ENCODE data around the gene MSMB. TPM values are rescaled to one million over a fixed set of nuclear protein-coding genes. Genes with fewer than 3 reads are reported as not detected.

Gene MSMB
- total and polyA plus RNA-seq, 2 of the 4 experiments (the other 2 are of a cell fraction) = not detected

GRCh38 chr10:46053534-46054434, 7.7 kb upstream of the MSMB start:
- H3K23ac ChIP-seq (ENCODE audit: low read depth, low read length) = no peak overlapping the region
- no peaks in the 10 kb centered on the region for H3K9me1 ChIP-seq (ENCODE audit: insufficient read depth, low read length)
- no peaks in the 10 kb centered on the region for H3K9me3 ChIP-seq (ENCODE audit: control insufficient read depth, insufficient read depth, low read length)
- no peak overlapping the region for H3K4ac ChIP-seq (ENCODE audit: low read depth, low read length)
- no peak overlapping the region for H2AFZ ChIP-seq (replicated peaks; ENCODE audit: low read length, poor library complexity)
- no peak overlapping the region for H2AK5ac ChIP-seq (ENCODE audit: low read depth, low read length)
- peaks cover 24% of the 10 kb centered on the region for H3K27me3 ChIP-seq (ENCODE audit: control insufficient read depth, insufficient read depth, low read length)
- H2BK15ac ChIP-seq (ENCODE audit: low read depth, low read length) = no peak overlapping the region
- no peak overlapping the region for H3K4me2 ChIP-seq (ENCODE audit: low read depth, low read length)
- no peak overlapping the region for H3K56ac ChIP-seq (ENCODE audit: extremely low read depth, insufficient read depth, low read length)
- ChIA-PET POLR2A (ENCODE audit: unreplicated experiment) (no interaction called here), CTCF (no interaction called here)
- H3K9ac ChIP-seq (ENCODE audit: low read depth, low read length) = no peak overlapping the region
- H3K4me3 ChIP-seq (ENCODE audit: insufficient read depth, low read depth, low read length) = no peak overlapping the region
- no peak for ATAC-seq (ENCODE audit: low read depth)
- H4K5ac ChIP-seq (ENCODE audit: low read depth, low read length) = no peak overlapping the region
- no peak overlapping the region for H4K8ac ChIP-seq (ENCODE audit: low read depth in 2 of 2, low read length in 2 of 2)
- no peaks in the 10 kb centered on the region for H3K4me1 ChIP-seq (ENCODE audit: control insufficient read depth, insufficient read depth, low read length)
- BruUV-seq (replicated peaks) = no TSS peak
- H2AK9ac ChIP-seq (replicated peaks; ENCODE audit: low read depth, low read length, poor library complexity) = no peak overlapping the region
- intact Hi-C loops (cut with micrococcal nuclease) (no loop called here), in situ Hi-C loops (cut with MboI; ENCODE audit: low sequenced_read_pairs) (no loop called here), dilution Hi-C loops (cut with HindIII; ENCODE audit: low sequenced_read_pairs, unreplicated experiment) (no loop called here)
- H3K36me3 ChIP-seq (ENCODE audit: control insufficient read depth, insufficient read depth, low read length) = no peaks in the 10 kb centered on the region
- H2BK20ac ChIP-seq (ENCODE audit: low read depth, low read length) = no peak overlapping the region
- no peak overlapping the region for H3K27ac ChIP-seq (ENCODE audit: insufficient read depth, low read length)
- no peak overlapping the region for H3K14ac ChIP-seq (replicated peaks; ENCODE audit: low read depth, low read length)
- no peak overlapping the region for H3K18ac ChIP-seq (ENCODE audit: low read depth, low read length)
- DNase-seq = no peak
- H4K20me1 ChIP-seq (ENCODE audit: insufficient read depth, low read length) = no peaks in the 10 kb centered on the region
- H3K79me1 ChIP-seq (ENCODE audit: low read depth in 1 of 2, low read length in 2 of 2) = no peaks in the 10 kb centered on the region
- 0% methylated on average over 2 of the region's 9 CpGs; no CpG with 5 or more reads in 1 of the 2 experiments for WGBS, 2 experiments (ENCODE audit: extremely low coverage in 2 of 2, insufficient read length in 1 of 2)
- H2BK5ac ChIP-seq (ENCODE audit: low read depth, low read length, poor library complexity, severe bottlenecking) = no peak overlapping the region
- H4K91ac ChIP-seq (ENCODE audit: insufficient read depth, low read depth, low read length) = no peak overlapping the region
- no peak overlapping the region for H2BK120ac ChIP-seq (ENCODE audit: low read depth, low read length)
- no peak for TF ChIP-seq RCOR1 (IDR thresholded peaks at IDR 0.05; ENCODE audit: insufficient replicate concordance, low read length)
- TF ChIP-seq MAZ (IDR thresholded peaks at IDR 0.05; ENCODE audit: borderline replicate concordance, low read depth, low read length) = no peak
- no peak for TF ChIP-seq POLR2A (IDR thresholded peaks at IDR 0.05; ENCODE audit: low read depth, low read length)
- no peak for TF ChIP-seq SMC3 (IDR thresholded peaks at IDR 0.05; ENCODE audit: low read depth, low read length)
- TF ChIP-seq RAD21 (IDR thresholded peaks at IDR 0.05; ENCODE audit: low read length) = no peak
- no peak for TF ChIP-seq RFX5 (IDR thresholded peaks at IDR 0.05; ENCODE audit: low read depth, low read length)
- TF ChIP-seq USF2 (IDR thresholded peaks at IDR 0.05; ENCODE audit: low read depth, low read length) = no peak
- TF ChIP-seq MAFK (IDR thresholded peaks at IDR 0.05; ENCODE audit: low read depth, low read length) = no peak
- TF ChIP-seq ELK1 (IDR thresholded peaks at IDR 0.05; ENCODE audit: borderline replicate concordance, low read depth, low read length) = no peak
- TF ChIP-seq CHD1 (IDR thresholded peaks at IDR 0.05; ENCODE audit: low read depth, low read length) = no peak
- no peak for TF ChIP-seq CTCF (conservative IDR thresholded peaks at IDR 0.05; ENCODE audit: low read depth, low read length)
- TF ChIP-seq BHLHE40 (IDR thresholded peaks at IDR 0.05; ENCODE audit: low read depth, low read length) = no peak
